IPS-18c (cell line): ENCODE results near the gene DZIP3.
"Not testable (repeated sequence)": the region's sequence is repeated elsewhere in the genome, so short reads cannot be mapped to it uniquely, and the experiment has no call there.

Experiments used
- H3K4me3 ChIP-seq: 2 replicates; pipeline ENCODE4 v1.7.0; 2013; ENCODE audit warnings: low read depth, mild to moderate bottlenecking, low read length, moderate library complexity; ENCODE audit not compliant: insufficient read depth
- H3K9me3 ChIP-seq: one replicate; pipeline ENCODE4 v1.6.1; 2013; ENCODE audit warnings: mild to moderate bottlenecking, low read length, moderate library complexity; ENCODE audit not compliant: control insufficient read depth, insufficient read depth

The DZIP3 gene

DNA sequence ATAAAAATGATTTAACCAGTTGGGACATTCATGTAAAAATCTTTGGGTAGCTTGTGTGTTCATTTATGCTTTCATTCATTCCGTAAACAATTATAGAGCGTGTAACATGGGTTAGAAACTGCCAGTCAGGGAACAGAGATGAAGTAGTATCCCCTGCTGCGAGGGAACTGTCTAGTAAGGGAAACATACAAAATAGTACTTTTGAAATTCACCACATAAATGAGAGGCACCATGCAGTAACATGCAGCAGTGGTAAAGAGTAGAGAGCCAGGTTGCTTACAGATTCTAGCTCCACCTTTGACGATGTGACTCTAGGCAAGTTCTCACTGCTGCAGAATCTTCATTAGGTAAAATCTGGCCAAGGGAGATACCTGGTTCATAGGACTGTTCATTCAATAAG, 938 bp downstream of the DZIP3 start:
- peak overlapping the region; percentile 94 for H3K4me3 ChIP-seq
- H3K9me3 ChIP-seq, result no peaks in the 10 kb centered on the region

GRCh38 chr3:108595321-108595720, 5.8 kb downstream of the DZIP3 start:
- Histone ChIP-seq H3K9me3 (no peaks in the 10 kb centered on the region), H3K4me3 (no peak overlapping the region)

DNA sequence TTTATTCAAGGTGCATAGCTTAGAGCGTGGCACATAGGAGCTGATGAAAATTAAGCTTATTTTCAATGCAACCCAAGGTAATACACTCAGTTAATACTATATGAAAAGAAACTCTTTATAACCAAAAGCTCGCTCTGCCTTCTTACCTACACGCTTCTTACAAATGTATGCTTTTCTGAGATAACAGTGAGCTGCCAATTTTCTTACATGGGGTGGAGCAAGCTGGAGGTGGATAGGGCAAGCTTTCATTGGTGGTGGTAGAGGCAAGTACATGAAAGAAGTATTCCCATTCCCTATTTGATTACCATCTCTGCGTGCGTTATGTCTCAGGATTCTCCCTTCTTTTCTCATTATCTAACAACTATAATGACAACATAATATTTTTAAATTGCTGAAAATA, 8.9 kb downstream of the DZIP3 start:
- Histone ChIP-seq H3K9me3 (no peaks in the 10 kb centered on the region), H3K4me3 (no peak overlapping the region)

- Histone ChIP-seq H3K9me3 (no peaks in the 10 kb centered on the region), H3K4me3 (no peak overlapping the region)
Measured at GRCh38 chr3:108599677-108600409, 10.3 kb downstream of the DZIP3 start.

GRCh38 chr3:108602249-108602934, 12.9 kb downstream of the DZIP3 start:
- H3K4me3 ChIP-seq, result no peak overlapping the region
- no peaks in the 10 kb centered on the region for H3K9me3 ChIP-seq

DNA sequence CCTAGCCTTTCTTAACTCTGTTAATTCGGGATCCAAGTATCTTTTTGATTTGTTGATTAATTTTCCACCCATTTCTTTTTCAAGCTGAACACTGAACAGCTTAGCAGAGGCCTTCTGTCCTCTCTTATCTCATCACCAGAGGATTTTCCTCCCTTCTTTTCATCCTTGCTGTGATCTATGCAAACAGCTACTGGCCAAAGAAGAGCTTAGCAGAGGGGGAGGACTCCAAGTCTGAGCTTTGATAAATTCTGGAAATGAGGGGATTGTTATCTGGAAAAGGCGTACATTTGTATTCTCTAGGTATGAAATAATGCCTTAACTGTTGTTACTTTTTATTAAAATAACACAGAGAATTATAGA, 13.4 kb downstream of the DZIP3 start:
- no peaks in the 10 kb centered on the region for H3K9me3 ChIP-seq
- no peak overlapping the region for H3K4me3 ChIP-seq

DNA sequence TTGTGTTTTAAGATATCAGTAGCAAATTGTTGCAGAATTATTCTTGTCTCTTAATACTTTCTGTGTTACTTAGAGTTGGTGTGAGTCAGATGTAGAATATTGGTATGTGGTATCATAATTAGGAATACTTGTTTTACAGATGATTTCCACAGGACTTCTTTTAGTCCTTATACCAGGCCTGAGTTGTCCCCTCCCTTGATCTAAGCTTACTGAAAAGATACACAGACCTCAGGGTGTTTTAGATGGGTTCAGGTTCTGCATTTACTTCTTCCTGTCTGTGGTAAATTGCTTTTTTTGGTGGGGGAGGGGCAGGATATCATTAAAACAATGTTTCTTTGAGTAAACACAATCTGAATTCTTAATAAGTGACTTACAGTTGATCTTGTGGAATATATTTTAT, 14.2 kb downstream of the DZIP3 start:
- Histone ChIP-seq H3K4me3 (no peak overlapping the region), H3K9me3 (no peaks in the 10 kb centered on the region)

- Histone ChIP-seq H3K9me3 (no peaks in the 10 kb centered on the region), H3K4me3 (no peak overlapping the region)
Measured at GRCh38 chr3:108605028-108605427, 15.5 kb downstream of the DZIP3 start.

DNA sequence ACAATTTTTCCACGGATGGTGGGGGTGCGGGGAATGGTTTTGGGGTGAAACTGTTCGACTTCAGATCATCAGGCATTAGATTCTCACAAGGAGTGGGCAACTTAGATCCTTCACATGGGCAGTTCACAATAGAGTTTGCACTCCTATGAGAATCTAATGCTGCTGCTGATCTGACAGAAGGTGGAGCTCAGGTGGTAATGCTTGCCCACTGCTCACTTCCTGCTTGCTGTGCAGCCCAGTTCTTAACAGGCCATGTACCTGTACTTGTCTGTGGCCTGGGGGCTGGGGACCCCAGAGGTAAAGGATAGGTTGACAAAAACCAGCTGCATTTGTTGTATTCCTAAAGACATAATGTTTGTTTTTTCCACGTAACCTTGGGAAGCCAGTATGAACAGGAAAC, 16.0 kb downstream of the DZIP3 start:
- Histone ChIP-seq H3K4me3 (no peak overlapping the region), H3K9me3 (no peaks in the 10 kb centered on the region)

DNA sequence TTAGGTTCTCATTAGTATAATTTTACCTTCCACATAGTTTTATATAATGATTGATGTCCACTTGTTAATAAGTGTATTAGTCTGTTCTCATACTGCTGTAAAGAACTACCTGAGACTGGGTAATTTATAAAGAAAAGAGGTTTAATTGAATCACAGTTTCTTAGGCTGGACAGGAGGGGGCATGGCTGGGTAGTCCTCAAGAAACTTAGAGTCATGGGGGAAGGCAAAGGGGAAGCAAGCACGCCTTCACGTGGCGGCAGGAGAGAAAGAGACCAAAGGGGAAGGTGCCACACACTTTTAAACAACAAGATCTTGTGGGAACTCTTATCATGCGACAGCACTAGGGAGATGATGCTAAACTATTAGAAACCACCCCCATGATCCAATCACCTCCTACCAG, 19.2 kb downstream of the DZIP3 start:
- H3K9me3 ChIP-seq, result no peaks in the 10 kb centered on the region
- no peak overlapping the region for H3K4me3 ChIP-seq

DNA sequence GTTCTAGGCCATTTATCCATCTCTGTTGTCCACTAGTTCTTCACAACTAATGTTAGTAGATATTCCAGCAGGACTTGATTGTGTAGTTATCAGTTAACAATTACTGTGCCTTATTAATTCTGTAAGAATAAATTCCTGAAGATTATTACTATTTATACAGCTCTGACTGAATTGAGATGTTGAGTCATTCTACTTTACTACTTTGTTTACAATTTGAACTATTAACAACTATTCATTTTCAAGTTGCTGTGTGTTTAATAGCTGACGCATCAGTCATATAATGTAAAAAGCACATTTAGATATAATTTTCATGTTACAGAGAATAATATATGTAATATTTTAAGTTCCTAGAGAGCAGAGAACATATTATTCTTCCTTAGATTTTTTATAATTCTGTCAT, 21.1 kb downstream of the DZIP3 start:
- Histone ChIP-seq H3K9me3 (no peaks in the 10 kb centered on the region), H3K4me3 (no peak overlapping the region)

DNA sequence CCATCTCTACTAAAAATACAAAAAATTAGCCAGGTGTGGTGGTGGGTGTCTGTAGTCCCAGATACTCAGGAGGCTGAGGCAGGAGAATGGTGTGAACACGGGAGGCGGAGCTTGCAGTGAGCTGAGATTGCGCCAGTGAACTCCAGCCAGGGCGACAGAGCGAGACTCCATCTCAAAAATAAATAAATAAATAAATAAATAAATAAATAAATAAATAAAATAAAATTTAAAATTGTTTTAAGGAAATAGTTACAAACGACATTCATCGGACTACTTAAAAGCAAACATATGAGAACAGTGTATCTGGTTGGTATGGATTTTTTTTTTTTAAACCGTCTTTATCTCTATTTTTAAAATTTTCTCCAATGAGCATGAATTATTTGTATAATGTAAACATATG, 26.6 kb downstream of the DZIP3 start:
- not testable (repeated sequence) for H3K9me3 ChIP-seq, H3K4me3 ChIP-seq

DNA sequence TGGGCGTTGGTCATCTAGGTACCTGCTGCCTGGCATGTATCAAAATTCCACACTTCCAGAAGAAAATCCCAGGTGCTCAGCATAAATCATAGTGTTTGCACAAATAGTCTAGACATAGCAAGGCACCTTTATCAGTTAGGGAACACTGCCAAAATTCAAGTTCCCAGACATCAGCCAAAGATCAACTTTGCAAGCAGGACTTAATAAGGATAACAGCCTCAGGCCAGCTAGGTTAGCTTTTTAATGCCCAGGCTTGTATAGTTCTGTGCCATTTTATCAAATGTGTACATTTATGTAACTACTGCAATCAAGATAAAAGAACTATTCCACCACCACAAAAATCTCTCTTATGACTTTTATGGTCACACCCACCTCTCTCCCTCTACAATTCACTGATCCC, 30.7 kb downstream of the DZIP3 start:
- no peak overlapping the region for H3K4me3 ChIP-seq

DNA sequence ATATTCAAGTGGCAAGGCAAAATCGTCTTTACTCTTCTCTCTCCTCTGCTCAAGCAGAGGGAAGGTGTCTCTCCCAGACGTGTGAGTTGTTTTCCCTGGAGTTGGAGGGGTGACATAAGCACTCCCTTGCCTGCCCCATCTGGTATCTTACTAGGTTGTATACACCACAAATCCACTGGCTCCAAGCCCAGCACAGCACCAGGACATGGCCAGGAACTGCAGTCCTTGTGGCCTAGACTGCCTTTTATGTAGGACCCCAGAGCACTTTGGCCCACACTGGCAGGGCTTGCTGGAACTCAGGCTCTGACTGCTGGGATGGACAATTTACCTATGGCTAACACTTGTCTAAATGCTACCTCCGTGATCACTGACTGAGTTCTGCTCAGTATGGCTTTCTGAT, 34.0 kb downstream of the DZIP3 start:
- no peaks in the 10 kb centered on the region for H3K9me3 ChIP-seq
- no peak overlapping the region for H3K4me3 ChIP-seq

More for the DNA sequence above, 30.7 kb downstream of the DZIP3 start:
- H3K9me3 ChIP-seq, result no peaks in the 10 kb centered on the region

DNA sequence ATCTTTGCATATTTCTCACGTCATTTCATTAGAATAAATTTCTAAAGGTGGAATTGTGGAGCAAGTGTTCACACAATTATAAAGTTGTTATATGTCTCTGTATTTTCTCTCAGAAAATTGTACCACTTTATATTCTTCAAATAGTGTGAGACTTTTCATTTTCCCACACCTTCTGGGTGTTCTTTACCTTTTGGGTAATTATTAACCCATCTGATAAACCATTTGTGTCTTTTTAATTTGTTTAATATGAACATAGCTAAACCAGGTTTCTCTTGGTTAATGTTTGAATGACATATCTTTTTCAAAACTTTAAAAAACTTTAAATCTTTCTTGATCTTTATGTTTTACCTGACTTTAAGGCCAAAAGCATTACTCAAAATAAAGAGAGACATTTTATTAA, 40.5 kb downstream of the DZIP3 start:
- H3K4me3 ChIP-seq, result no peak overlapping the region
- H3K9me3 ChIP-seq, result no peaks in the 10 kb centered on the region

DNA sequence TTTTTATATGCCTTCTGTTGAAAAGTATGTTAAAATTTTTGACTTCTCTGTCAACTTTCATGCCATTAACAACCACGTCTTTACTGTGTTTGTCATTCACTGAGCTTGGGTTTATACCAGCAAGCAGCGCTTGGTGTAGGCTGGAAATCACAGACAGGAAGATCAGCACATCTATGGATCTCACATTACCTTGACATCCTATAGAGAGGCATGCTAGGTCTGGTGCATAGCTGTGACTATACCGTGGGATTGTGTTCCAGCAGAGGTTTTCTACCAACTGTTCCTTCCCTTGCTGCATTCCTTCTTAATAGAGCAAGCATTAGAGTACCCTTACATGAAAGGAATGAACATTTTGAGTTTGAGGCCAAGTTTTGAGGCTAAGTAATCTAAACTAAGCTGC, 53.0 kb downstream of the DZIP3 start:
- Histone ChIP-seq H3K4me3 (no peak overlapping the region), H3K9me3 (no peaks in the 10 kb centered on the region)

- Histone ChIP-seq H3K9me3 (no peaks in the 10 kb centered on the region), H3K4me3 (no peak overlapping the region)
Measured at GRCh38 chr3:108645364-108645763, 55.8 kb downstream of the DZIP3 start.

- H3K4me3 ChIP-seq, H3K9me3 ChIP-seq: not testable (repeated sequence)
Measured at GRCh38 chr3:108655664-108656063, 66.1 kb downstream of the DZIP3 start.

DNA sequence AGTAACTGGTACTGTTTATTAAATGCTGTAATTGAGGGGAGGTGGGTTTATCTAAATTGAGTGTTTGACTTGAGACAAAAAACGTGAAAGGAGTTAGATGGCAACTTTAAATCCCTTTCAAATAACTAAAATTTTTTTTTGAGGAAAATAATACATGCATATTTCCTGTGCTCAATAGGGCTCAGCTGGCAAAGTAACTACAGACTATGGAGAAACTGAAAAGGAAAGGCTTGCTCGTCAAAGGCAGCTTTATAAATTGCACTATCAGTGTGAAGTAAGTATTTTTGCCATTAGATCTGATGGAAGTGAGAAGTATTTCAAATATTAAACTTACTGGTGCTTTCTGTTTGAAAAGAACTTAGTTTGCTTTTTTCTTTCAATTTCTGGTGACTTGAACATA, 72.2 kb downstream of the DZIP3 start:
- Histone ChIP-seq H3K4me3 (no peak overlapping the region), H3K9me3 (no peaks in the 10 kb centered on the region)
